HCT116 (cell line): ENCODE measurements around the gene ERCC6. TPM values are rescaled to one million over a fixed set of nuclear protein-coding genes. Genes with fewer than 3 reads are reported as not detected.

Experiments
- ATAC-seq: fragments of 200-7000 bp; cut with Tn5 transposase; 2 replicates; pipeline ENCODE4 v1.9.1; 2020; ENCODE audit warnings: mild to moderate bottlenecking, moderate library complexity
- BruUV-seq: library from RNA; stranded (reverse); fragments of 400-500 nt; replicated peaks from 2 replicates; lab custom pipeline; 2021; lab: Mats Ljungman, UMichigan
- CTCF ChIA-PET: fragments of 300-600 bp; sonication (Branson Sonifier 250); formaldehyde crosslinking; loops from one replicate; lab custom pipeline; 2021; ENCODE audit warnings: antibody characterized with exemption; lab: Charles Lee
- POLR2A ChIA-PET: fragments of 300-600, 350-600 bp; sonication (Branson Sonifier 250); formaldehyde crosslinking; loops from one replicate; lab custom pipeline; 2021; ENCODE audit warnings: antibody characterized with exemption; lab: Charles Lee
- RAD21 ChIA-PET, 2 experiments: fragments of 300-600 bp; sonication (Branson Sonifier 250); formaldehyde crosslinking; loops; one replicate each; lab custom pipeline; 2023; ENCODE audit warnings: low total read pairs in 2 of 2; ENCODE audit not compliant: uncharacterized antibody in 2 of 2, unreplicated experiment in 2 of 2, low non-redundant PET in 1 of 2; lab: Charles Lee
- DNase-seq: peaks from one replicate; pipeline ENCODE4 v3.0.0-alpha.2; 2010; ENCODE audit warnings: low read depth, low spot score
- H2AFZ ChIP-seq: fragments of 200-600 bp; shearing (Covaris generic), sonication (generic); 2 replicates; pipeline ENCODE4 v1.6.1; 2017; ENCODE audit warnings: low read depth, mixed run types, mixed read lengths, antibody characterized with exemption, low read length; ENCODE audit not compliant: poor library complexity, severe bottlenecking
- H3K27ac ChIP-seq: 2 replicates; pipeline ENCODE4 v1.5.1; 2012; ENCODE audit warnings: low read depth, low read length
- H3K27me3 ChIP-seq: fragments of 200-600 bp; sonication (generic); 2 replicates; pipeline ENCODE4 v1.6.1; 2016; ENCODE audit warnings: mixed run types, low read length, mixed read lengths; ENCODE audit not compliant: insufficient read depth
- H3K36me3 ChIP-seq, 2 experiments: fragments of 200-500 bp in 1 of 2; fragments of 200-600 bp in 1 of 2; sonication (Bioruptor generic) in 1 of 2; sonication (generic) in 1 of 2; 2 replicates each; pipeline versions ENCODE4 v1.5.1 to v1.6.1; 2014 to 2016; ENCODE audit warnings: low read length in 2 of 2, inconsistent platforms in 1 of 2, mixed read lengths in 1 of 2, mixed run types in 1 of 2; ENCODE audit not compliant: insufficient read depth in 2 of 2, control insufficient read depth in 1 of 2
- H3K4me1 ChIP-seq, 2 experiments: fragments of 200-600 bp in 1 of 2; sonication (generic) in 1 of 2; 2 replicates each; pipeline versions ENCODE4 v1.5.1 to v1.6.1; 2012 to 2017; ENCODE audit warnings: low read length in 2 of 2, inconsistent platforms in 1 of 2, mild to moderate bottlenecking in 1 of 2, mixed read lengths in 1 of 2, mixed run types in 1 of 2, moderate library complexity in 1 of 2; ENCODE audit not compliant: insufficient read depth in 2 of 2, control insufficient read depth in 1 of 2
- H3K4me2 ChIP-seq: fragments of 200-600 bp; sonication (generic); 2 replicates; pipeline ENCODE4 v1.6.1; 2017; ENCODE audit warnings: mixed run types, low read length, mixed read lengths
- H3K4me3 ChIP-seq, 2 experiments: fragments of 200-600 bp in 1 of 2; sonication (generic) in 1 of 2; replicated peaks in 1 of 2; 2 replicates each; pipeline ENCODE4 v1.5.1; 2011 to 2016; ENCODE audit warnings: low read length in 2 of 2, control low read depth in 1 of 2, low read depth in 1 of 2, mild to moderate bottlenecking in 1 of 2, mixed read lengths in 1 of 2, mixed run types in 1 of 2
- H3K79me2 ChIP-seq: fragments of 200-600 bp; sonication (generic); 2 replicates; pipeline ENCODE4 v1.6.1; 2017; ENCODE audit warnings: mild to moderate bottlenecking, mixed run types, low read length, moderate library complexity, mixed read lengths; ENCODE audit not compliant: insufficient read depth
- H3K9ac ChIP-seq: fragments of 200-600 bp; sonication (generic); 2 replicates; pipeline ENCODE4 v1.6.1; 2016; ENCODE audit warnings: low read length, mixed read lengths
- H3K9me2 ChIP-seq: fragments of 200-600 bp; sonication (generic), shearing (Covaris generic); 2 replicates; pipeline ENCODE4 v1.6.1; 2017; ENCODE audit warnings: mixed run types, mild to moderate bottlenecking, moderate library complexity; ENCODE audit not compliant: insufficient read depth
- H3K9me3 ChIP-seq, 2 experiments: fragments of 200-500 bp in 1 of 2; fragments of 200-600 bp in 1 of 2; sonication (Bioruptor generic) in 1 of 2; sonication (generic) in 1 of 2; 2 replicates each; pipeline ENCODE4 v1.6.1; 2014 to 2017; ENCODE audit warnings: low read length in 2 of 2, mixed read lengths in 2 of 2, inconsistent platforms in 1 of 2, low read depth in 1 of 2, mild to moderate bottlenecking in 1 of 2, mixed run types in 1 of 2, moderate library complexity in 1 of 2; ENCODE audit not compliant: control insufficient read depth in 1 of 2, insufficient read depth in 1 of 2
- H4K20me1 ChIP-seq: fragments of 200-600 bp; sonication (generic), shearing (Covaris generic); 2 replicates; pipeline ENCODE4 v1.6.1; 2017; ENCODE audit warnings: mixed run types, mild to moderate bottlenecking, moderate library complexity; ENCODE audit not compliant: insufficient read depth
- CEBPB ChIP-seq: IDR thresholded peaks from 2 replicates; pipeline ENCODE4 v1.6.1; 2012; ENCODE audit warnings: low read depth
- EGR1 ChIP-seq: IDR thresholded peaks from 2 replicates; pipeline ENCODE4 v1.6.1; 2012; ENCODE audit warnings: low read depth
- EZH2 ChIP-seq: fragments of 200-600 bp; sonication (generic); IDR thresholded peaks from 2 replicates; pipeline ENCODE4 v1.6.1; 2017; ENCODE audit warnings: antibody characterized with exemption, mixed run types
- RAD21 ChIP-seq: IDR thresholded peaks from 2 replicates; pipeline ENCODE4 v1.6.1; 2012; ENCODE audit warnings: low read depth, mild to moderate bottlenecking
- SIN3A ChIP-seq: IDR thresholded peaks from 2 replicates; pipeline ENCODE4 v1.6.1; 2012; ENCODE audit warnings: low read depth
- SRF ChIP-seq: IDR thresholded peaks from 2 replicates; pipeline ENCODE4 v1.6.1; 2012; ENCODE audit warnings: low read depth
- YY1 ChIP-seq: IDR thresholded peaks from 2 replicates; pipeline ENCODE4 v1.6.1; 2011; ENCODE audit warnings: low read length, low read depth, moderate library complexity, mild to moderate bottlenecking; ENCODE audit not compliant: insufficient replicate concordance; ENCODE audit errors: extremely low read depth
- ZFX ChIP-seq: fragments of 450-650 bp; IDR thresholded peaks from 2 replicates; pipeline ENCODE4 v1.6.1; 2017
- intact Hi-C: fragments of 100-400 bp; cut with micrococcal nuclease; formaldehyde crosslinking; loops from 2 replicates; pipeline ENCODE4 v1.10.0; 2022
- total RNA-seq: library from RNA; stranded (reverse); gene quantifications from one replicate; pipeline ENCODE4 v1.2.1, GENCODE V29; 2021; ENCODE audit not compliant: unreplicated experiment
- TF ChIP-seq, protein P1 (sequence below): IDR thresholded peaks from 2 replicates; pipeline ENCODE4 v1.6.1; 2011; ENCODE audit warnings: mild to moderate bottlenecking, low read length, moderate library complexity; ENCODE audit not compliant: insufficient replicate concordance; ENCODE audit errors: extremely low read depth
- TF ChIP-seq, protein P2 (sequence below): IDR thresholded peaks from 2 replicates; pipeline ENCODE4 v1.6.1; 2012
- TF ChIP-seq, protein P3 (sequence below): IDR thresholded peaks from 2 replicates; pipeline ENCODE4 v1.6.1; 2012

Gene ERCC6
- total RNA-seq, 1 experiment from 2014 or later, result 16.4 TPM

DNA sequence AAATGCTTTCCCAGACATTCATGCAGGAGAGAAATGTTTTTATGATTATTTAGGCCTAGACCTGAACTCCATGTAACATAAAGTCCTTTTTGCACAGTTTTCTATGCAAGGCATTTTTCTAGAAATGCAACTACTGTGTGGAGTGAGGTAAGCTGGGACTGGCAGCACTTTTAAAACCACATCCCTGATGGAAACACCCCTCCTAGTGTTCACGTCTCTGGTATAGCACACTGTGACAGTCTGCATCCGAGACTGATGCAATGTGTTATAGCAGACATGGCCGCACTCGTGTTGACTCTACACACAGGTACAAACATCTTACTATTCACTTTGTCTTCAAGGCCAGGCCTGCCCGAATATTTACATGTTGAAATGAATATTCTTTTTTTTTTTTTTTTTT, 19.3 kb upstream of the ERCC6 start:
- no peak overlapping the region for H3K4me2 ChIP-seq
- no peak overlapping the region for H3K9ac ChIP-seq
- H4K20me1 ChIP-seq, result no peaks in the 10 kb centered on the region
- H3K79me2 ChIP-seq, result no peaks in the 10 kb centered on the region
- H3K27ac ChIP-seq, result no peak overlapping the region
- no peaks in the 10 kb centered on the region for H3K4me1 ChIP-seq
- intact Hi-C loops, result no loop called here
- no peaks in the 10 kb centered on the region for H3K27me3 ChIP-seq
- no peak overlapping the region for H3K4me3 ChIP-seq
- no peak for DNase-seq
- CTCF ChIA-PET, result no interaction called here
- TF ChIP-seq, protein P1, sequence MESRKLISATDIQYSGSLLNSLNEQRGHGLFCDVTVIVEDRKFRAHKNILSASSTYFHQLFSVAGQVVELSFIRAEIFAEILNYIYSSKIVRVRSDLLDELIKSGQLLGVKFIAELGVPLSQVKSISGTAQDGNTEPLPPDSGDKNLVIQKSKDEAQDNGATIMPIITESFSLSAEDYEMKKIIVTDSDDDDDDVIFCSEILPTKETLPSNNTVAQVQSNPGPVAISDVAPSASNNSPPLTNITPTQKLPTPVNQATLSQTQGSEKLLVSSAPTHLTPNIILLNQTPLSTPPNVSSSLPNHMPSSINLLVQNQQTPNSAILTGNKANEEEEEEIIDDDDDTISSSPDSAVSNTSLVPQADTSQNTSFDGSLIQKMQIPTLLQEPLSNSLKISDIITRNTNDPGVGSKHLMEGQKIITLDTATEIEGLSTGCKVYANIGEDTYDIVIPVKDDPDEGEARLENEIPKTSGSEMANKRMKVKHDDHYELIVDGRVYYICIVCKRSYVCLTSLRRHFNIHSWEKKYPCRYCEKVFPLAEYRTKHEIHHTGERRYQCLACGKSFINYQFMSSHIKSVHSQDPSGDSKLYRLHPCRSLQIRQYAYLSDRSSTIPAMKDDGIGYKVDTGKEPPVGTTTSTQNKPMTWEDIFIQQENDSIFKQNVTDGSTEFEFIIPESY, result no peak
- no peak for TF ChIP-seq YY1
- TF ChIP-seq, protein P2, sequence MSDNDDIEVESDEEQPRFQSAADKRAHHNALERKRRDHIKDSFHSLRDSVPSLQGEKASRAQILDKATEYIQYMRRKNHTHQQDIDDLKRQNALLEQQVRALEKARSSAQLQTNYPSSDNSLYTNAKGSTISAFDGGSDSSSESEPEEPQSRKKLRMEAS, result no peak
- no peak for TF ChIP-seq RAD21
- TF ChIP-seq, protein P3, sequence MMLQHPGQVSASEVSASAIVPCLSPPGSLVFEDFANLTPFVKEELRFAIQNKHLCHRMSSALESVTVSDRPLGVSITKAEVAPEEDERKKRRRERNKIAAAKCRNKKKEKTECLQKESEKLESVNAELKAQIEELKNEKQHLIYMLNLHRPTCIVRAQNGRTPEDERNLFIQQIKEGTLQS, result no peak
- TF ChIP-seq SRF, result no peak
- no TSS peak for BruUV-seq
- no peak overlapping the region for H2AFZ ChIP-seq
- no peak for ATAC-seq
- H3K9me2 ChIP-seq, result no peaks in the 10 kb centered on the region; the same call in 1 of the 2 replicates
- no peaks in the 10 kb centered on the region for H3K9me3 ChIP-seq
- RAD21 ChIA-PET, result no interaction called here
- POLR2A ChIA-PET, result no interaction called here
- no peaks in the 10 kb centered on the region for H3K36me3 ChIP-seq

DNA sequence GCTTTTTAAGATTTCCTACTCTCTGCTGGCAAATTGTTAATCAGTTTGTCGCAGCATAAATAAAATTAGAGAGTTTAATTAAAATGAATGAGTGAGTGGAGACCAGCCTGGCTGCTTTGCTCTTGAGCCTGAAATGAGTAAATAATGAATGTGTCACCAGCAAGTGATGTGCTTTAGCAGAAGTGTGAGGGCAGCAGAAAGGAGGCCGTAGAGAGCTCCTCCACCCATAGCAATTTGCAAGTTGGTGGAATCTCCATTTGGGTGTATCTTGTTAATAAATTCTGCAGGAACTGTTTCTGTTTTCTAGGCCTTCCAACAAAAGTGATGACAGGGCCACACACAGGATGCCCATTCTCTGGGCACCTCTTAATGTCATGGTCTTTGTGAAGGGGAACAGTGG, 18.8 kb upstream of the ERCC6 start:
- POLR2A ChIA-PET, result no interaction called here
- TF ChIP-seq, protein P2, result no peak
- TF ChIP-seq ZFX, result no peak
- TF ChIP-seq CEBPB, result no peak
- TF ChIP-seq EZH2, result no peak
- no peak for TF ChIP-seq SIN3A
- no peak for TF ChIP-seq EGR1
- TF ChIP-seq, protein P1, result no peak
- TF ChIP-seq, protein P3, result no peak
- intact Hi-C loops, result no loop called here

More for the DNA sequence above, 18.8 kb upstream of the ERCC6 start:
- H3K4me1 ChIP-seq, result no peaks in the 10 kb centered on the region
- H3K9ac ChIP-seq, result no peak overlapping the region
- no peaks in the 10 kb centered on the region for H4K20me1 ChIP-seq
- H3K27ac ChIP-seq, result no peak overlapping the region
- H3K9me3 ChIP-seq, result no peaks in the 10 kb centered on the region
- no TSS peak for BruUV-seq
- DNase-seq (no peak), ATAC-seq (no peak)
- ChIA-PET CTCF (no interaction called here), RAD21 (no interaction called here)
- H3K79me2 ChIP-seq, result no peaks in the 10 kb centered on the region
- H2AFZ ChIP-seq, result no peak overlapping the region
- H3K27me3 ChIP-seq, result no peaks in the 10 kb centered on the region
- H3K9me2 ChIP-seq, result no peaks in the 10 kb centered on the region; the same call in 1 of the 2 replicates
- H3K36me3 ChIP-seq, result no peaks in the 10 kb centered on the region
- H3K4me2 ChIP-seq, result no peak overlapping the region
- no peak overlapping the region for H3K4me3 ChIP-seq
